H1 (cell line): ENCODE data around the gene BOLA3.

Experiments used
- EZH2 ChIP-seq: fragments of 200-600 bp; sonication (generic); IDR thresholded peaks from 2 replicates; pipeline ENCODE4 v1.7.1; 2012; ENCODE audit warnings: low read depth, mild to moderate bottlenecking, moderate library complexity, low read length, inconsistent platforms; ENCODE audit not compliant: severe bottlenecking
- GABPA ChIP-seq: IDR thresholded peaks from 2 replicates; pipeline ENCODE4 v1.6.1; 2011; ENCODE audit warnings: mild to moderate bottlenecking, low read length, moderate library complexity, borderline replicate concordance; ENCODE audit not compliant: insufficient read depth
- TAF7 ChIP-seq: optimal IDR thresholded peaks from 2 replicates; pipeline ENCODE3; 2011; ENCODE audit warnings: low read depth, mild to moderate bottlenecking, inconsistent platforms, low read length, moderate library complexity, borderline replicate concordance
- TF ChIP-seq, protein P1 (sequence below), 3 experiments: IDR thresholded peaks; 1 replicate in 2 of 3; 2 replicates in 1 of 3; pipeline versions ENCODE4 v1.5.1 to v1.6.1; 2011; ENCODE audit warnings: low read length in 3 of 3, mild to moderate bottlenecking in 3 of 3, inconsistent platforms in 2 of 3, low read depth in 1 of 3, moderate library complexity in 1 of 3; ENCODE audit not compliant: insufficient read depth in 1 of 3; ENCODE audit errors: control extremely low read depth in 1 of 3

DNA sequence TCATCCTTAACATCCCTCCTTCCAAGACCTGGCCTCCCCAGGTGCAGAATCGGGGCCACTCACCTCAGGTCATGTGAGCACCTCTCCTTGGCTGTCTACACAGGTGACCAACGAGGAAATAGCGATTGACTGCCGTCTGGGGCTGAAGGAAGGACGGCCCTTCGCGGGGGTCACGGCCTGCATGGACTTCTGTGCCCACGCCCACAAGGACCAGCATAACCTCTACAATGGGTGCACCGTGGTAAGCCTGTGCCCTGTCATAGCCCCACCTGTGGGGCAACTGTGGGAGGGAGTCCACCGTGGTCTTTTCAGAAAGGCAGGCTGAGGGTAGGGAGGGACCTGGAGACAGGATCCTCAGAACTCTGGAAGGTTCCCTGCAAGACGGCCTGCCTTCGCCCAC is 54.3 kb downstream of the BOLA3 start:
- TF ChIP-seq GABPA, result no peak
- TF ChIP-seq, protein P1, sequence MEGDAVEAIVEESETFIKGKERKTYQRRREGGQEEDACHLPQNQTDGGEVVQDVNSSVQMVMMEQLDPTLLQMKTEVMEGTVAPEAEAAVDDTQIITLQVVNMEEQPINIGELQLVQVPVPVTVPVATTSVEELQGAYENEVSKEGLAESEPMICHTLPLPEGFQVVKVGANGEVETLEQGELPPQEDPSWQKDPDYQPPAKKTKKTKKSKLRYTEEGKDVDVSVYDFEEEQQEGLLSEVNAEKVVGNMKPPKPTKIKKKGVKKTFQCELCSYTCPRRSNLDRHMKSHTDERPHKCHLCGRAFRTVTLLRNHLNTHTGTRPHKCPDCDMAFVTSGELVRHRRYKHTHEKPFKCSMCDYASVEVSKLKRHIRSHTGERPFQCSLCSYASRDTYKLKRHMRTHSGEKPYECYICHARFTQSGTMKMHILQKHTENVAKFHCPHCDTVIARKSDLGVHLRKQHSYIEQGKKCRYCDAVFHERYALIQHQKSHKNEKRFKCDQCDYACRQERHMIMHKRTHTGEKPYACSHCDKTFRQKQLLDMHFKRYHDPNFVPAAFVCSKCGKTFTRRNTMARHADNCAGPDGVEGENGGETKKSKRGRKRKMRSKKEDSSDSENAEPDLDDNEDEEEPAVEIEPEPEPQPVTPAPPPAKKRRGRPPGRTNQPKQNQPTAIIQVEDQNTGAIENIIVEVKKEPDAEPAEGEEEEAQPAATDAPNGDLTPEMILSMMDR (IDR thresholded peaks at IDR 0.05; ENCODE audit: control extremely low read depth in 1 of 3, insufficient read depth in 1 of 3, low read depth in 1 of 3, low read length in 3 of 3), result no peak
- no peak for TF ChIP-seq EZH2
- TF ChIP-seq TAF7, result no peak
